ENCODE results near the gene CASP2. TPM values are rescaled to one million over a fixed set of nuclear protein-coding genes. Genes with fewer than 3 reads are reported as not detected.

Gene CASP2
- total RNA-seq, 1 donor from 2014 or later = 55.3 TPM

Other genes with a start within 250 kb of the CASP2 start
- gene OR6V1, start 236.0 kb upstream of the CASP2 start, total RNA-seq (ENCODE audit: unreplicated experiment) = not detected
- not detected for gene PIP, start 156.3 kb upstream of the CASP2 start, total RNA-seq (ENCODE audit: unreplicated experiment)
- not detected for gene TAS2R39, start 104.9 kb upstream of the CASP2 start, total RNA-seq (ENCODE audit: unreplicated experiment)
- not detected for gene TAS2R40, start 66.3 kb upstream of the CASP2 start, total RNA-seq (ENCODE audit: unreplicated experiment)
- gene GSTK1, start 24.9 kb upstream of the CASP2 start, total RNA-seq (ENCODE audit: unreplicated experiment) = 80.0 TPM
- gene TMEM139, start 3.4 kb upstream of the CASP2 start, total RNA-seq (ENCODE audit: unreplicated experiment) = 0.23 TPM
- not detected for gene CLCN1, start 27.8 kb downstream of the CASP2 start, total RNA-seq (ENCODE audit: unreplicated experiment)
- gene FAM131B, start 74.4 kb downstream of the CASP2 start, total RNA-seq (ENCODE audit: unreplicated experiment) = 1.0 TPM
- gene ZYX, start 93.0 kb downstream of the CASP2 start, total RNA-seq (ENCODE audit: unreplicated experiment) = 237 TPM
- gene EPHA1, start 120.5 kb downstream of the CASP2 start, total RNA-seq (ENCODE audit: unreplicated experiment) = 7.1 TPM
- not detected for gene TAS2R60, start 155.1 kb downstream of the CASP2 start, total RNA-seq (ENCODE audit: unreplicated experiment)
- gene TAS2R41, start 189.5 kb downstream of the CASP2 start, total RNA-seq (ENCODE audit: unreplicated experiment) = not detected

Data from endothelial cell (in vitro differentiated cells).